A172 (cell line): ENCODE data around the gene OVCA2. TPM values are rescaled to one million over a fixed set of nuclear protein-coding genes. Genes with fewer than 3 reads are reported as not detected.

Experiments
- DNase-seq: peaks from one replicate; pipeline ENCODE4 v3.0.0-alpha.2; 2015; ENCODE audit warnings: low spot score
- total RNA-seq: library from RNA; depleted of rRNA; stranded (reverse); fragments of >200 nt; shearing (Covaris generic); gene quantifications from 2 replicates; pipeline ENCODE4 v1.2.3, GENCODE V29; 2014

The OVCA2 gene
- total RNA-seq, 1 experiment from 2014 or later = 104 TPM

DNA sequence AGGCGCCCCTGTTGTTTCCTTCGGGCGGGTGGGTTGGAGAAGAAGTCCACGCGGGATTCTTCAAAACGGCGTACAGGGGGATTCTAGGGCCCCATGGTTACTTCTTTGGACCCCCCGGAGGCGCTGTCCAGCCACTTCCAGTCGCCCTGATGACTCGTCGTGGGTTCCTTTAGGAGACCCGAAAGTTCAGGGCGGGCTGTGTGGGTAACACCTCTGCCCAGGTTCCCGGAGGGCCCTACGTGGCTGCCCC, 12.4 kb downstream of the OVCA2 start:
- no peak for DNase-seq

DNA sequence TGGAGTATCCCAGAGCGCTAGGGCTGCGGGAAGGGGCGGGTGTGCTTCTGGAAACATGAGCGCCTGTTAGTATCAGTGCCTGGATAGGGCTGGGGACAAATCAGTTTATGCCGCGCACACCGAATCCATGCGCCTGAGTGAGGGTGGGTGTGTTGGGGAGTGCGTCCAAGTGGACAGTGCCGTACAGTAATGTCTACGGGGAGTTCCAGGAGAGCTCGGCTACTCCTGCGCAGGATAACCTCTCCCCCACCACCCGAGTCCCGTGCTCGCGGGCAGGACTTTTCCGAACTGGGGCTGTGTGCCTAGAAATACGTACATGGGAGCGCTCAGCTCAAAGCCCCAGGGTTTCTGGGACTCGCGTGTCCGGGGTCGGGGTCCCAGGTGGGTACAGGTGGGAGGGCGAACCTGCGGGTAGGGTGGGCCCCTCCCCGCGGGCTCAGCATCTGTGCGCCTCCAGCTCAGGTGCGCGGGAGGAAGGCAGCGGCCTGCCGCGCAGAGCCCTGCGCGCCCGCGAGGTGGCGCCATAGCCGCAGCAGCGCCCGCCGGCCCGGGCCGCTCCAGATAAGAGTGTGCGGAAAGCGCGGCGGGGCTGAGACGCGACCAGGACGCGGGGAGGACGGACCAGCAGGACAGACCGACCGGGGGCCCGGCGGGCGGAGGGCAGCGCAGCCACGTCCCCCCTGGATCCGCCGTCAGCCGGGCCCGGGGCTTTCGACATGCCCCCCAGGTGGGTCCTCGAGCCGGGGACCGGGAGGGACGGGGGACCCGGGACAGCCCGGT, 12.9 kb downstream of the OVCA2 start, which contains the start of gene HIC1:
Gene HIC1, plus strand, starts transcription at position 592 of the 780 bp plus-strand sequence. CDS start 1,588 bp downstream, outside the sequence.
- DNase-seq = peak; percentile 44

DNA sequence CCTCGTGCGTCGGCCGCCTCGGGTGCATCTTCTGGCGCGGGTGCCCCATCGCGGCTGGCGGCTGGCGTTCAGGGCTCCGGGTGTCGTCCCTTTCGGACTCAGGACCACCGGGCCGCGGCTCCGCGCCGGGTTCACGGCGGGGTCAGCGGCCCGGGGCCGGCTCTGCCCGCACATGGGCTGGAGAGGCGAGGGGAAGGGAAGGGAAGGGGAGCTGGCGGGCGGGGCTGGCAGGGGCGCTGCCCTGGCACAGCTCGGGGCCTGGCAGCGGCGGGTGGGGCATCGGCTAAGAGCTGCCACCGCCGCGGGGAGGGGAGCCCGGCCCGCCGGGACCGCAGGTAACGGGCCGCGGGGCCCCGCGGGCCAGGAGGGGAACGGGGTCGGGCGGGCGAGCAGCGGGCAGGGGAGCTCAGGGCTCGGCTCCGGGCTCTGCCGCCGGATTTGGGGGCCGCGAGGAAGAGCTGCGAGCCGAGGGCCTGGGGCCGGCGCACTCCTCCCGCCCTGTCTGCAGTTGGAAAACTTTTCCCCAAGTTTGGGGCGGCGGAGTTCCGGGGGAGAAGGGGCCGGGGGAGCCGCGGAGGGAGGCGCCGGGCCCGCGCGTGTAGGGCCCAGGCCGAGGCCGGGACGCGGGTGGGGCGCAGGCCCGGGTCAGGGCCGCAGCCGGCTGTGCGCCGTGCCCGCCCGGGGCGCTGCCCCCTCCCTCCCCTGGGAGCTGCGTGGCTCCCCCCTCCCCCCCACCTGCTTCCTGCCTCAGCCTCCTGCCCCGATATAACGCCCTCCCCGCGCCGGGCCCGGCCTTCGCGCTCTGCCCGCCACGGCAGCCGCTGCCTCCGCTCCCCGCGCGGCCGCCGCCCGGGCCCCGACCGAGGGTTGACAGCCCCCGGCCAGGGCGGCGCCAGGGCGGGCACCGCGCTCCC, 13.7 kb downstream of the OVCA2 start:
- DNase-seq = no peak

DNA sequence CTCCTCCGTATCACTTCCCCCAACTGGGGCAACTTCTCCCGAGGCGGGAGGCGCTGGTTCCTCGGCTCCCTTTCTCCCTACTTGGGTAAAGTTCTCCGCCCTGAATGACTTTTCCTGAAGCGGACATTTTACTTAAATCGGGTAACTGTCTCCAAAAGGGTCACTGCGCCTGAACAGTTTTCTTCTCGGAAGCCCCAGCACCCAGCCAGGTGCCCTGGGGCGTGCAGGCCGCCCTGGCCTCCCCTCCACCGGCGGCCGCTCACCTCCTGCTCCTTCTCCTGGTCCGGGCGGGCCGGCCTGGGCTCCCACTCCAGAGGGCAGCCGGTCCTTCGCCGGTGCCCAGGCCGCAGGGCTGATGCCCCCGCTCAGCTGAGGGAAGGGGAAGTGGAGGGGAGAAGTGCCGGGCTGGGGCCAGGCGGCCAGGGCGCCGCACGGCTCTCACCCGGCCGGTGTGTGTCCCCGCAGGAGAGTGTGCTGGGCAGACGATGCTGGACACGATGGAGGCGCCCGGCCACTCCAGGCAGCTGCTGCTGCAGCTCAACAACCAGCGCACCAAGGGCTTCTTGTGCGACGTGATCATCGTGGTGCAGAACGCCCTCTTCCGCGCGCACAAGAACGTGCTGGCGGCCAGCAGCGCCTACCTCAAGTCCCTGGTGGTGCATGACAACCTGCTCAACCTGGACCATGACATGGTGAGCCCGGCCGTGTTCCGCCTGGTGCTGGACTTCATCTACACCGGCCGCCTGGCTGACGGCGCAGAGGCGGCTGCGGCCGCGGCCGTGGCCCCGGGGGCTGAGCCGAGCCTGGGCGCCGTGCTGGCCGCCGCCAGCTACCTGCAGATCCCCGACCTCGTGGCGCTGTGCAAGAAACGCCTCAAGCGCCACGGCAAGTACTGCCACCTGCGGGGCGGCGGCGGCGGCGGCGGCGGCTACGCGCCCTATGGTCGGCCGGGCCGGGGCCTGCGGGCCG, 14.7 kb downstream of the OVCA2 start:
- DNase-seq = no peak

DNA sequence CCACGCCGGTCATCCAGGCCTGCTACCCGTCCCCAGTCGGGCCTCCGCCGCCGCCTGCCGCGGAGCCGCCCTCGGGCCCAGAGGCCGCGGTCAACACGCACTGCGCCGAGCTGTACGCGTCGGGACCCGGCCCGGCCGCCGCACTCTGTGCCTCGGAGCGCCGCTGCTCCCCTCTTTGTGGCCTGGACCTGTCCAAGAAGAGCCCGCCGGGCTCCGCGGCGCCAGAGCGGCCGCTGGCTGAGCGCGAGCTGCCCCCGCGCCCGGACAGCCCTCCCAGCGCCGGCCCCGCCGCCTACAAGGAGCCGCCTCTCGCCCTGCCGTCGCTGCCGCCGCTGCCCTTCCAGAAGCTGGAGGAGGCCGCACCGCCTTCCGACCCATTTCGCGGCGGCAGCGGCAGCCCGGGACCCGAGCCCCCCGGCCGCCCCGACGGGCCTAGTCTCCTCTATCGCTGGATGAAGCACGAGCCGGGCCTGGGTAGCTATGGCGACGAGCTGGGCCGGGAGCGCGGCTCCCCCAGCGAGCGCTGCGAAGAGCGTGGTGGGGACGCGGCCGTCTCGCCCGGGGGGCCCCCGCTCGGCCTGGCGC, 15.4 kb downstream of the OVCA2 start:
- DNase-seq = no peak

DNA sequence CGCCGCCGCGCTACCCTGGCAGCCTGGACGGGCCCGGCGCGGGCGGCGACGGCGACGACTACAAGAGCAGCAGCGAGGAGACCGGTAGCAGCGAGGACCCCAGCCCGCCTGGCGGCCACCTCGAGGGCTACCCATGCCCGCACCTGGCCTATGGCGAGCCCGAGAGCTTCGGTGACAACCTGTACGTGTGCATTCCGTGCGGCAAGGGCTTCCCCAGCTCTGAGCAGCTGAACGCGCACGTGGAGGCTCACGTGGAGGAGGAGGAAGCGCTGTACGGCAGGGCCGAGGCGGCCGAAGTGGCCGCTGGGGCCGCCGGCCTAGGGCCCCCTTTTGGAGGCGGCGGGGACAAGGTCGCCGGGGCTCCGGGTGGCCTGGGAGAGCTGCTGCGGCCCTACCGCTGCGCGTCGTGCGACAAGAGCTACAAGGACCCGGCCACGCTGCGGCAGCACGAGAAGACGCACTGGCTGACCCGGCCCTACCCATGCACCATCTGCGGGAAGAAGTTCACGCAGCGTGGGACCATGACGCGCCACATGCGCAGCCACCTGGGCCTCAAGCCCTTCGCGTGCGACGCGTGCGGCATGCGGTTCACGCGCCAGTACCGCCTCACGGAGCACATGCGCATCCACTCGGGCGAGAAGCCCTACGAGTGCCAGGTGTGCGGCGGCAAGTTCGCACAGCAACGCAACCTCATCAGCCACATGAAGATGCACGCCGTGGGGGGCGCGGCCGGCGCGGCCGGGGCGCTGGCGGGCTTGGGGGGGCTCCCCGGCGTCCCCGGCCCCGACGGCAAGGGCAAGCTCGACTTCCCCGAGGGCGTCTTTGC, 16.2 kb downstream of the OVCA2 start:
- DNase-seq = no peak

DNA sequence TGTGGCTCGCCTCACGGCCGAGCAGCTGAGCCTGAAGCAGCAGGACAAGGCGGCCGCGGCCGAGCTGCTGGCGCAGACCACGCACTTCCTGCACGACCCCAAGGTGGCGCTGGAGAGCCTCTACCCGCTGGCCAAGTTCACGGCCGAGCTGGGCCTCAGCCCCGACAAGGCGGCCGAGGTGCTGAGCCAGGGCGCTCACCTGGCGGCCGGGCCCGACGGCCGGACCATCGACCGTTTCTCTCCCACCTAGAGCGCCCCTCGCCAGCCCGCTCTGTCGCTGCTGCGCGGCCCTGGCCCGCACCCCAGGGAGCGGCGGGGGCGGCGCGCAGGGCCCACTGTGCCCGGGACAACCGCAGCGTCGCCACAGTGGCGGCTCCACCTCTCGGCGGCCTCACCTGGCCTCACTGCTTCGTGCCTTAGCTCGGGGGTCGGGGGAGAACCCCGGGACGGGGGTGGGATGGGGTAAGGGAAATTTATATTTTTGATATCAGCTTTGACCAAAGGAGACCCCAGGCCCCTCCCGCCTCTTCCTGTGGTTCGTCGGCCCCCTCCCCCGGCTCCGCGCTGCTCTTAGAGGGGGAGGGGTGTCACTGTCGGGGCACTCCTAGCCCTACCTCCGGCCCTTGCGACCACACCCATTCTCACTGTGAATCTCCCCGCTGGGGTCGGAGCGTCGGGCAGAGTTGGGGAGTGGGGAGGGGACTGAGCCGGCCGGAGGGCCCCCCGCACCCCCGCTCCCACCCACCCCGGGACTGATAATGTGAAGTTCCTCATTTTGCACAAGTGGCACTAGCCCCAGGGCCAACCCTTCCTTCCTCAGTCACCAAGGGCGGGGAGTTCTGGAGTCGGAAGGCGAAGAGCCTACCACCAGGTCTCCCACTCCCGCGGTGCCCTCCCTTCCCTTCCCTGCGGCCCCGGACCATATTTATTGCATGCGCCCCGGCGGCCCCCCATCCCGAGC, 17.0 kb downstream of the OVCA2 start:
- DNase-seq = no peak

DNA sequence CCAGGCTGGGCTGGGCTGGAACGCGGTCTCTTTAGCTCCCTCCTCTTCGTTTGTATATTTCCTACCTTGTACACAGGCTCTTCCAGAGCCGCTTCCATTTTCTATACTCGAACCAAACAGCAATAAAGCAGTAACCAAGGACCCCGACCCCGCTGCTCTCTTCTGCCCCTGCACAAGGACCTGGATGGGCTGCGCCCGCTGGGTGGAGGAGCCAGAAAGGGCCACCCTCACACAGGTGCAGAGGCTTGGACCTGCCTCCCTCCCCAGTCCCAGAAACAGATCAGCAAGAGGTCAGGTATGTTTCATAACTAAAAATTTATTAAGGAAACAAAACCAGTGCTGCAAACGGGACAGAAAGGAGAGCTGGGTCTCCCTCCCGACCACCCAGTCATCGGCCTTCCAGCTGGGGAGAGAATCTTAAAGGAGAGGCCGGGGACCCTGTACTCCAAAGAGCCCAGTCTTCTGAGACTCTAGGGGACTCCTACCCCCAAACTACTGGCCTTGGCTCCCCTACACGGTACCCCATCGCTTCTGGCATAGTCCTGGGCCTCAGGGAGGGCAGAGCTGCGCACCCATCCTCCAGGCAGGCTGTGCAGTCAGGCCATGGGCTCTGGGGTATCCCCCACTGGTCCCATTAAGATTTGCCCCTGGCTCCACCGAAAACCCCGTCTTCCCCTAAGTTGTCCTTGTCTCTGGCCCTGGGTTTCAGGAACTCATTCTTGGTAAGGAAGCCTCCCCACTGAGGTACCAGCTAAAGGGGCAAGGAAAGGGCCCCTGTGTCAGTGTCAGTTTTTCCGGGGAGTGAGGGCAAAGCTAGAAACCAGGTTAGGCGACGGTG, 17.9 kb downstream of the OVCA2 start:
- DNase-seq = no peak

DNA sequence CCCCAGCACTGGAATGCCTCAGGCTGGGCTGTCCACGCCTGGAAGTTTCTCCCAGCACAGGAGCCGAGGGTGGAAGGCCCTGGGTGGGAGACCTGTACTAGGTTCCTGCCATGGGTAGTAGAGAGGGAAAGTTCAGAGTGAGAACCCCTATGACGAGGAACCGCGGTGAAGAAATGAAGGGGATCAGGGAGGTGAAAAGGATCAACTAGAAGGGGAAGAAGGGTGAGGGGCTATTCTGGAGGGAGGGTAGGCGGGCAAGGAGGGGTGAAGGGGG, 18.5 kb downstream of the OVCA2 start:
- DNase-seq = no peak

DNA sequence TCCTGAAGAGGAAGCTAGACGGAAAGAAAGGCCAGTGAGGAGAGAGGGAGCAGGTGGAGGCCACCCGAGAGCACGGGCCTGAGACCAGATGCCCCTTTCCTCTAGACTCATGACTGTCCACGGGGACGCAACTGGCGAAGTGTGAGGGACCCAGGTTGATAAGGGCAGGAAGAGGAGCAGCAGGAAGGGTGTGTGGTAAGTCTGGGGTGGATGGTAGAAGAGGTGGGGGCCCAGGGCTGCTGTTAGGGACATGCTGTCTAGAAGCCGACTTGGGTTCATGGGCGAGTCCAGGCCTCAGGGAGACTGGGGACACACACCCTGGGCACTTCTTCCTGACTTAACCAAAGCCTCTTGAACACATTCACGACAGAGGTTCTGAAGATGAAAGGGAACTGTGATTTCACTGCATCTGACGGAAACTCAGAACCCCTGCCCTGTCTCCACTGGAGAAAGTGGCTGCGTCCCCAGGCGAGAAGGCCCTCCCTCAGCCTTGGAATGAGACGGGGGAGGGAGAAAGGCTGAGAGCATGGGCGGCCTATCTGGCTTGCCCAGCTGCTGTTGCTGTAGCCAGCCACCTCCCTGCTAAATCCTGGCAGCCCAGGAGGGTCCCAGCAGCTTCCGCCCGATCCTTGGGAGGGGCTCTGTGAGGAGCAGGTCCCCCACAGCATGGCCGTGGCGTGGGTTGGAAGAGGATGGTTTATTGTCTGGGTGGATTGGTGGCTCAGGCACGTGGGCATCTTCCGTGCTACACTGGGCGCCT, 19.0 kb downstream of the OVCA2 start:
- no peak for DNase-seq

DNA sequence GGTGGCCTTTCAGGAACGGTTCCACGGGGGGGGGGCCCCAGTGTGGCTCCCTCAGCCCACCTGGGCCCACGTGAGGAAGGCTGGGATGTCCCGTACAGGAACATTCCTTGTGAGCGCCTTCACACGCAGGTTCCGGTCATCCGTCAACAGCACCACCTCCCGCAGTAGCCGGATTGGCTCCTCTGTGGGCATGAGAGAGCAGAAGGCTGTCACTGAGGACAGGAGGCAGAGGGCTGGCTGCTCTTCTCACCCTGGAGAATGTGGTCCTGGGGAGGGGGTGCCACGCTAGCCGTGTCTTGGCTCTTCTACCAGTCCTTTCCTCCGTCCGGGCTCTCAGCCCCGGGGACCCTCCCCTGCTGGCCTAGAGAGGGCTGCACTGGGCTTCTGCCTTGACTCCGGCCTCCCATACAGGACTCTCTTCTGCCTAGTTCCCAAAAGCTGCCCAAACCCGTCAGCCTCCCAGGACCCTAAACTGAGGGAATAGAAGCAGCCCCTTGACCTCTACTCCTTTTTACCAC, 19.7 kb downstream of the OVCA2 start:
- DNase-seq = no peak

DNA sequence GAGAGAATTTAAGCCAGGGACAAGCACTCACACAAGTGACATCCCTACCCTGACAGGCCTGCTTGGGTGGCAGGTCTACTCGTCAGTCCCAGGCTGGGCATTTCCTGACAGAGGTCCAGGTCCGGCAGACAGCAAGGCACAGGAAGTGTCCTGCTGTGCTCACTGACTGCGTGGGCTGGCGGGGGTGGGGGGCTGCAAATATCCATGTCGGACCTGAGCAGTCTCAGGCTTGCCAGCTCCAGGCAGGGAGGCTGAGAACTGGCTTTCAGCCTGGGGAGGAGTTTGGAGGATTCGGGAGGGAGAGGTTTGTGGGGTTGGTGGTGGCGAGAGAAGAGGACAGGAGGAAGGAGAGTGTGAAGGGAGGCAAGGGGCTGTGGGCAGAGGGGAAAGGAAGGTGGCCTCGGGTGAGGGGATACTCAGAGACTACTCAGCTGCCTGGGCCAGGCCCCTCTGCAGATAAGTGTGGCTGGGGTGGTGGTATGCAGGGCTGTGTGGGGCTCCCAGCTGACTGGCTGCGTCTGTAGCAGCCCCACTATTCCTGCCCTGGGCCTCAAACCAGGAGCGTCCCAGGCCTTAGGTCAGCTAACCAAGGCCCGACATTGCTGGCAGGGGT, 20.9 kb downstream of the OVCA2 start:
- peak; percentile 62 for DNase-seq

DNA sequence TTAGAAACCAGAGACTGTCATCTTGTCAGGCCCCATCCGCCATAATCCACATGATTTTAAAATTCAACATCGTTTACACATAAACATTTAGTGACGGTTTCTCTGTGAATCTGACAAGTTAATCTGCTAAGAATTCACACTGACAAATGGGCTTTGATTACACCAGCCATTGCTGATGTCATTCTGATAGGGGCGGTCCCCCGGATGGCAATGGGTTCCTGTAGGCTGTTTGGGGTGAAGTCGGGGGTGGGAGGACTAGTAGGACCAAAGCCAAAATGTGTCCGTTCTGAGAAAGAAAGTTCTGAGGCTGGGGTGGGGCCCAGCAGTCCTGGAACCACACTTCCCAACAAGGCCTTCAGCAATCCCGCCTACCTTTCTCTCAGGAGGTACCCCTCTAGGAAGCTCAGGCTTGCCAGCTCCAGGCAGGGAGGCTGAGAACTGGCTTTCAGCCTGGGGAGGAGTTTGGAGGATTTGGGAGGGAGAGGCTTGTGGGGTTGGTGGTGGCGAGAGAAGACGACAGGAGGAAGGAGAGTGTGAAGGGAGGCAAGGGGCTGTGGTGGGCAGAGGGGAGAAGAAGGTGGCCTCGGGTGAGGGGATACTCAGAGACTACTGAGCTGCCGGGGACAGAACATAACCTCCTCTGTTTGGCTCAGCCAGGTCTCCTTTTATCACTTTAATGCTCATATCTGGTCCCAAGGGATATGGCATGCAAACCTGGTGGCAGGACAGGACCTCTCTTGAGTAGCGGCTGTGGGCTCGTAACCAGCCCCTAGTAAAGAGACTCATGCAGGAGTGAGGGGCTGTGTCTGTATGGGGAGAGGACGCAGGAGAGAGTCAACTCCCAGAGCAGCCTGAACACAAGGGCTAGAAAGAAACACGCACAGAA, 21.7 kb downstream of the OVCA2 start:
- no peak for DNase-seq

DNA sequence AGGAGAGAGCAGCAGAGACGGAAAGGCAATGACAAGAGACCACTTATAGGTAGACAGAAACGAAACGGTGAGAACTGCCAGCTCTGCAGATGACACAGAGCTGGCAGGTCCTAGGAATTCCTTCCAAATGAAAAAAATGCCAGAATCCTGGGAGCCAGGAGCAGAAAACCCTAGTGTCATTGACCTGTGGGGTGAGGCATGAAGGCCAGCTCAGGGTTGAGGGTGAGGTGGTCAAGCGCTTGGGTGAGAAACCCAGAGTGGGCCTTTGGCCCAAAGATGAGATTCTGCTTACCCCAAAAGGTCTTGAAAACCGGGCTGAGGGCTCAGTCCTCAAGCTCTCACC, 22.3 kb downstream of the OVCA2 start:
- DNase-seq = no peak

DNA sequence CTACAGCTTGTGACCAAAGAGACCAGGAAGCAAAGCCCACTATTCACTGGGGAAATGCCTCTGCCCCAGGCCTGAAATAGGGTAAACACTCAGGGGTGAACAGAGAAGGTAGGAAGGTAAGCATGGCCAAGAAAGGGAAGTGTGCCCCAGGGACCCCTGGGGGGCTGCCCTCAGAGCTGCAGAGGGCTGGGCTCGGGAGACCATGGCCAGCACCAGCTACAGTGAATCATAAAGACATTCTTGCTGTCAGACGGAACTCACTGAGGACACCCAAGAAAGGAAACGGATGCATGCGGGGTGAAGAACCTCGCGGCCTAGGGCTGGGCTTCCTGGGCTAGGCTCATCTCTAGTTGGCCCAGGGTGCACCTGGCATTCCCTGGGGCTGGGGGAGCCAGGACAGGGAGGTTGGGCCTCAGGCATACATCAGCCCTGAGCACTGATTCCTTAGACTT, 22.7 kb downstream of the OVCA2 start:
- DNase-seq = no peak
